Activated CD8-positive, alpha-beta memory T cell treated with anti-CD3 and anti-CD28 coated beads, Interleukin-2, amount 50 U/mL, for 24 hours (primary cell): Measurements from ENCODE around the gene VWA7.

Source experiments
- DNase-seq: peaks from one replicate; pipeline ENCODE4 v3.0.0-alpha.2; 2020; ENCODE audit errors: extremely low read depth

Gene VWA7

GRCh38 chr6:31729979-31730630, 47.0 kb downstream of the VWA7 start:
- DNase-seq, result no peak

- no peak for DNase-seq
Measured at GRCh38 chr6:31729515-31729978, 47.6 kb downstream of the VWA7 start.

- no peak for DNase-seq
Measured at GRCh38 chr6:31728767-31729514, 48.2 kb downstream of the VWA7 start, which contains the start of gene DDAH2. DDAH2 (minus strand) TSS chr6:31729299; CDS start chr6:31729161, 138 bp downstream.

GRCh38 chr6:31727717-31728671, 49.1 kb downstream of the VWA7 start:
- no peak for DNase-seq

- no peak for DNase-seq
Measured at GRCh38 chr6:31727034-31727716, 50.0 kb downstream of the VWA7 start.

GRCh38 chr6:31725502-31726350, 51.4 kb downstream of the VWA7 start:
- no peak for DNase-seq

GRCh38 chr6:31723980-31724691, 53.0 kb downstream of the VWA7 start:
- DNase-seq, result no peak

- DNase-seq, result no peak
Measured at GRCh38 chr6:31723245-31723979, 53.7 kb downstream of the VWA7 start, which contains the start of gene MPIG6B. MPIG6B (plus strand) TSS chr6:31723373; CDS start chr6:31723384, 11 bp downstream.

- no peak for DNase-seq
Measured at GRCh38 chr6:31722173-31722572, 55.0 kb downstream of the VWA7 start.

- no peak for DNase-seq
Measured at GRCh38 chr6:31721351-31722020, 55.6 kb downstream of the VWA7 start, which contains the start of gene LY6G6C. LY6G6C (minus strand) TSS chr6:31721746; CDS start chr6:31721679, 67 bp downstream.

GRCh38 chr6:31720196-31720770, 56.8 kb downstream of the VWA7 start:
- no peak for DNase-seq

GRCh38 chr6:31719001-31719400, 58.1 kb downstream of the VWA7 start:
- no peak for DNase-seq

GRCh38 chr6:31718265-31718664, 58.9 kb downstream of the VWA7 start:
- no peak for DNase-seq

- DNase-seq, result no peak
Measured at GRCh38 chr6:31717499-31718222, 59.5 kb downstream of the VWA7 start.
